Activated T-helper 2 cell treated with anti-CD3 and anti-CD28 coated beads, Interferon-gamma antibody, Interleukin-2, Interleukin-4, amounts not matched to agents 10 μg/mL and 5 μg/mL and 100 μg/mL, durations not matched to agents 14 hours and 24 hours and 36 hours (primary cell): Measurements from ENCODE around the gene FAM111B. TPM values are rescaled to one million over a fixed set of nuclear protein-coding genes. Genes with fewer than 3 reads are reported as not detected.
"Not testable (repeated sequence)": the region's sequence is repeated elsewhere in the genome, so short reads cannot be mapped to it uniquely, and the experiment has no call there.

Source experiments
- DNase-seq: peaks from one replicate; pipeline ENCODE4 v3.0.0; 2021; ENCODE audit warnings: low spot score
- H3K27ac Mint-ChIP-seq: one replicate; pipeline ENCODE4 v1.8.0; 2021; ENCODE audit warnings: mixed read lengths
- H3K27me3 Mint-ChIP-seq: one replicate; pipeline ENCODE4 v1.8.0; 2021; ENCODE audit warnings: low read depth, mixed read lengths
- H3K36me3 Mint-ChIP-seq: one replicate; pipeline ENCODE4 v1.8.0; 2021; ENCODE audit warnings: low read depth, mixed read lengths
- H3K4me1 Mint-ChIP-seq: one replicate; pipeline ENCODE4 v1.8.0; 2021; ENCODE audit warnings: low read depth, mixed read lengths
- H3K4me3 Mint-ChIP-seq: one replicate; pipeline ENCODE4 v1.8.0; 2021; ENCODE audit warnings: low read depth, mild to moderate bottlenecking, moderate library complexity, mixed read lengths
- H3K9me3 Mint-ChIP-seq: one replicate; pipeline ENCODE4 v1.8.0; 2021; ENCODE audit warnings: mixed read lengths
- intact Hi-C: fragments of 100-400 bp; cut with micrococcal nuclease; formaldehyde crosslinking; loops from one replicate; pipeline ENCODE4 v1.15.1; 2023
- total RNA-seq: library from RNA; stranded (reverse); gene quantifications from 2 replicates; pipeline ENCODE4 v1.2.3, GENCODE V29; 2022

FAM111B gene, protein sequence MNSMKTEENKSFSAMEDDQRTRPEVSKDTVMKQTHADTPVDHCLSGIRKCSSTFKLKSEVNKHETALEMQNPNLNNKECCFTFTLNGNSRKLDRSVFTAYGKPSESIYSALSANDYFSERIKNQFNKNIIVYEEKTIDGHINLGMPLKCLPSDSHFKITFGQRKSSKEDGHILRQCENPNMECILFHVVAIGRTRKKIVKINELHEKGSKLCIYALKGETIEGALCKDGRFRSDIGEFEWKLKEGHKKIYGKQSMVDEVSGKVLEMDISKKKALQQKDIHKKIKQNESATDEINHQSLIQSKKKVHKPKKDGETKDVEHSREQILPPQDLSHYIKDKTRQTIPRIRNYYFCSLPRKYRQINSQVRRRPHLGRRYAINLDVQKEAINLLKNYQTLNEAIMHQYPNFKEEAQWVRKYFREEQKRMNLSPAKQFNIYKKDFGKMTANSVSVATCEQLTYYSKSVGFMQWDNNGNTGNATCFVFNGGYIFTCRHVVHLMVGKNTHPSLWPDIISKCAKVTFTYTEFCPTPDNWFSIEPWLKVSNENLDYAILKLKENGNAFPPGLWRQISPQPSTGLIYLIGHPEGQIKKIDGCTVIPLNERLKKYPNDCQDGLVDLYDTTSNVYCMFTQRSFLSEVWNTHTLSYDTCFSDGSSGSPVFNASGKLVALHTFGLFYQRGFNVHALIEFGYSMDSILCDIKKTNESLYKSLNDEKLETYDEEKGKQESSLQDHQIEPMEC
- 57.6 and 59.4 TPM in 2 replicates for total RNA-seq

DNA sequence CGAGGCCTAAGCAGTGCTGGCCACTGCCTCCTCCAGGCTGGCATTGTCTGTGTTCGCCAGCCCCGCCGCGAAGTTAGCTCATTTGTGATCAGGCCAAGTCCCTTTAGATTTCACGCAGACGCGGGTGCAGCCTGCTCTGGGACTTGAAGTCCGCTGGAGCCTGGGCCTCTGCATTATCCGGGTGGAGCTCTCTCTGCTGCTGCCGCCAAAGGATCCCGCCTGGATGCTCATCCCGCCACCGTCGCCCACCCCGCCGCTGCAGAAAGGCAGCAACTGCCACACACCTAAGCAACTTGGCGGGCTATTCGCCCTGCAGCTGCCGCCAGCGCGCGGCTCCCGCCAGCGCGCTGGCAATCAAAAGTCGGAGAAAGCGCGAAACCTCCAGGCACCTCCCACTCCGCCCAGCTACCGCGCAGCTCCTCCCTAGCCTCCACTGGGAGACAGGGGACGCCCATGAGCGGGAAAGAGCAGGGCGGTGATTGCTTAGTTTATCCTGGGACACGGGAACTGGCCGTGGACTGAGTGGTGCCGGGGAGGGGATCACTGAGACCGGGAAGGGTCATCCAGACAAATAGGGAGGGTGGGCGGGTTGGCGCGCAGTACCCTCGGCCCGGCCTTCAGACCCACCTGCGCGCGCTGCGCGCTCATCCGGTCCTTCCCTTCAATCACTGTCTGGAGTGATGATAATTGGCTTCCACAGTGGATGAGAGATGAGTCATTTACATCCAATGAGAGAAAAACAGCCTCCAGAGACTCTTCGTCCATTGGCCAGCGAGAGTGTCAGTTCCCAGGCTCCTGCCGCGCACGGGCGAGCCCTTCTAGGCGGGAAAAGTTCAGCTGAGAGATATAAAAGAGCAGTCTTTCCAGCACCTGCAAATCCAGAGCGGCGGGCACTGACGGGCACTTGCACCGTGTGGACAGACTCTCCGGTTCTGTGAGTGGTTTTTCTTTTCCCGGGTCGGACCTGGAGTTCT is at the start of gene FAM111B:
Gene FAM111B (plus strand): TSS at position 875 of the 974 bp plus-strand sequence. CDS start 2,389 bp downstream, outside the sequence.
- no peaks in the 10 kb centered on the region for H3K27me3 Mint-ChIP-seq
- intact Hi-C loops = loop anchor here (1.0 to 5.0 kb wide), 3 partner anchors 36 to 528 kb away; partner anchors contain the start of genes FAM111A and ZFP91
- H3K9me3 Mint-ChIP-seq = no peaks in the 10 kb centered on the region
- H3K4me1 Mint-ChIP-seq = peaks cover 66% of the 10 kb centered on the region
- peaks cover 47% of the 10 kb centered on the region for H3K36me3 Mint-ChIP-seq
- H3K27ac Mint-ChIP-seq = peak within 1 kb of the TSS; percentile 51
- DNase-seq = peak; percentile 79
- H3K4me3 Mint-ChIP-seq = peak within 1 kb of the TSS; percentile 93

DNA sequence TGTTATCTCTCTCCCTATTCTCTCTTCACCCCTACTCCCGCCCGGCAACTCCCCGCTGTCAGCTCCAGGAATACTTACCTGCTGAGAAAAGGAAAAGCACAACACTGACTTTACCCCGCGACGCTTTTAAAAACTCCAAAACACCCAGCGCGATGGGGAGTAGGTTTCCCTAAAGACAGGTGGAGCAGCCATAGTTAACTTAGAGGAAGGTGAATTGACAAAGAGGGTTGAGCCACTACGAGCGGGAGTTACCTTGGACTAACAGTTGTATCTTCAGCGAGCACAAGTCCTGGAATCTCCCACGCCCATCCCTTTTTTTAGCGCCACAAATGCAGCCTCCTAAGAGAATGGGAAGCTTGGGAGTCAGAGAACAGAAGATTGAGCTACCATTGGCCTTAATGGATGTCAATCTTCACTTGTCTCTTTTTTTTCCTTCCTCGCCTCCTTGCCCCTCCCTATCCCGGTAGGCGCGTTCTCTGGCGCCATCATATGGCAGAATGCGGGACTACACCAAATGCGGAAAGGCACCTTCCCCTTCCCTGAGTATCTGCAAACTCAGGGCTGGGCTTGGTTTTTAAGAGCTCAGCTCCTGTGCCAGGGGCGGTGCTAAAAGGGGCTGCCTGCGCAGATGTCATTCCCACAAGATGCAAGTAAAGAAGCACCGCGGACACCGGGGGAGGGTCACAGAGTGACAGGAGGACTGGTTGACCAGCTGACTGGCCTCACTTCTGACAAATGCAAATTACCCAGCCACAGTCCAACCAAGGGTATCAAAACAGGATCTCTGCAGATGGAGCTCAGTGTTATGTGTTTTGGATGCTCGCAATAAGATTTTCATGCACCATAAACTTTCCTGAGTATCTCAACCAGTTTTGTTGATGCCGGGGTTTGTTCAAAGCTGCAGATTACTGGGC is 48.7 kb upstream of the FAM111B start:
- not testable (repeated sequence) for H3K36me3 Mint-ChIP-seq, H3K9me3 Mint-ChIP-seq, H3K27ac Mint-ChIP-seq, H3K4me1 Mint-ChIP-seq
- intact Hi-C loops = loop anchor here (5.0 kb wide), 1 partner anchor 49 kb away; the partner anchor contains the start of gene FAM111B
- Mint-ChIP-seq H3K4me3 (peak overlapping the region; percentile 74), H3K27me3 (peaks cover 31% of the 10 kb centered on the region)
- DNase-seq = peak; percentile 77

DNA sequence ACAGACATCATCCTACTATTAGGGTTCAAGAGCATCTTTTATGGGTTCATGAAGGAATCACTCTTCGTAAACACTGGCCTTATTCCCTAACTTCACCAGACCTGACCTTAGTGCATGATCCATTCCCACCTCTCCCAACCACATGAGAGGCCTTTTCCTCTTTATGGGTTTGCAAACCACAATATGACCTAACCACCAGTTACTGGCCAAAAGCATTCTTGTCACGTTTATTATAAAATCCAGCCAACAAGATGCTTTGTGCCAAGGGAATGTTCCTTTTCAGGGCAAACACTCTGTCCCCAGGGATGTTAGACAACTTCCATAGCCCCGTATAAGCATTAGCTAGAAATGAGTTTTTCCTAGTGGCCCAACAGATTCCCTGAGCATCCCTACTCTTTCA is 46.9 kb upstream of the FAM111B start:
- H3K4me1 Mint-ChIP-seq, H3K9me3 Mint-ChIP-seq, H3K36me3 Mint-ChIP-seq, H3K4me3 Mint-ChIP-seq, DNase-seq, H3K27ac Mint-ChIP-seq, intact Hi-C loops: not testable (repeated sequence)
- H3K27me3 Mint-ChIP-seq = peaks cover 38% of the 10 kb centered on the region

DNA sequence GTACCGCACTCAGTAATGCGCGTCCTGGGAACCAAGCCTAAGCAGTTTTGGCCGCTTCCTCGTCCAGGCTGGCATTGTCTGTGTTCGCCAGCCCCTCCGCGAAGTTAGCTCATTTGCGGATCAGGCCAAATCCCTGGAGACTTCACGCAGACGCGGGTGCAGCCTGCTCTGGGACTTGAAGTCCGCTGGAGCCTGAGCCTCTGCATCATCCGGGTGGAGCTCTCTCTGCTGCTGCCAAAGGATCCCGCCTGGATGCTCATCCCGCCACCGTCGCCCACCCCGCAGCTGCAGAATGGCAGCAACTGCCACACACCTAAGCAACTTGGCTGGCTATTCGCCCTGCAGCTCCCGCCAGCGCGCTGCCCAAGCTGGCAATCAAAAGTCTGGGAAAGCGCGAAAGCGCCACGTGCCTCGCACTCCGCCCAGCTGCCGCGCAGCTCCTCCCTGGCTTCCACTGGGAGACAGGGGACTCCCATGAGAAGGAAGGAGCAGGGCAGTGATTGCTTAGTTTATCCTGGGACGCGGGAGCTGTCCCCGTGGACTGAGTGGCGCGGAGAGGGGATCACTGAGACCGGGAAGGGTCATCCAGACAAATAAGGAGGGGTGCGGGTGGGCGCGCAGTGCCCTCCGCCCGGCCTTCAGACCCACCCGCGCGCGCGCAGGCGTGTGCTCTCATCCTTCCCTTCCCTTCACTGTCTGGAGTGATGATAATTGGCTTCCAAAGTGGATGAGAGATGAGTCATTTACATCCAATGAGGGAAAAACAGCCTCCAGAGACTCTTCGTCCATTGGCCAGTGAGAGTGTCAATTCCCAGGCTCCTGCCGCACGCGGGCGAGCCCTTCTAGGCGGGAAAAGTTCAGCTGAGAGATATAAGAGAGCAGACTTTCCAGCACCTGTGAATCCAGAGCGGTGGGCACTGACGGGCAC is 44.2 kb upstream of the FAM111B start:
- Mint-ChIP-seq H3K4me3 (no peak overlapping the region), H3K27me3 (peaks cover 34% of the 10 kb centered on the region), H3K4me1 (peaks cover 7% of the 10 kb centered on the region), H3K36me3 (no peaks in the 10 kb centered on the region), H3K27ac (no peak overlapping the region), H3K9me3 (no peaks in the 10 kb centered on the region)
- DNase-seq = no peak
- intact Hi-C loops = no loop called here

DNA sequence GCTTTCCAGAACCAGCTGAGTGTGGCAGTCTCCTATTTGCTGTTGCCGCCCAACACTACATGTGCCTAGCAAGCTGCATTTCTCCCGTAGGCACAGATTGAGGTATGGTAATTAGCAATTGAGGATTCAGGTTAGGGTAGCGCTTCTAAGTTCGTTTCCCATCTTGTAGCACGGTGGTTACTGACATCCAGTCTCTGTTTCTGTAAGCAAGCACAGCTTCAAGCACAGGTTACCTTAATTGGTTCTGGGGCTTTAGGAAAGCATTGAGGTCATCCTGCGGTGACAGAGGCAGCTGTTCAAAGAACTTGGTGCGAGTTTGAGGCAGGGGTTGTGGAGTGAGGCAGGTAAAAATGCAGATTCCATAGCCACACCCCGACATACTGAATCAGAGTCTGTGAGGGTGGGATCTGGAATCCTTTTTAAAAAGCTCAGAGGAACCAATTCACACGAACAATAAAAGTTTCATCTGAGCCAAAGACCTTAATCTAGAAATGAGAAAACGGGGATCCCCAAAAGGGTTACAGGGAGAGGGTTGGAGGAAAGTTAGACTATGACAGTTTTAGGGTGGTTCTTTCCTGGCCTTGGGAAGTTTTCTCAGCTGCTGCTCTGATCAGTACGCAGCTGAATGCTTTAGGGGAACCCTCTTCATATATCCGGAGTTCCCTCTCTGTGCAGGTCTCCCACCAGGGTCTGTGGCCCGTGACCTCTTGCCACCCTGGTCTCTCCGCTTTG is 42.9 kb upstream of the FAM111B start:
- H3K27ac Mint-ChIP-seq, DNase-seq, H3K4me3 Mint-ChIP-seq, H3K4me1 Mint-ChIP-seq, intact Hi-C loops, H3K9me3 Mint-ChIP-seq, H3K36me3 Mint-ChIP-seq: not testable (repeated sequence)
- H3K27me3 Mint-ChIP-seq = peaks cover 36% of the 10 kb centered on the region

DNA sequence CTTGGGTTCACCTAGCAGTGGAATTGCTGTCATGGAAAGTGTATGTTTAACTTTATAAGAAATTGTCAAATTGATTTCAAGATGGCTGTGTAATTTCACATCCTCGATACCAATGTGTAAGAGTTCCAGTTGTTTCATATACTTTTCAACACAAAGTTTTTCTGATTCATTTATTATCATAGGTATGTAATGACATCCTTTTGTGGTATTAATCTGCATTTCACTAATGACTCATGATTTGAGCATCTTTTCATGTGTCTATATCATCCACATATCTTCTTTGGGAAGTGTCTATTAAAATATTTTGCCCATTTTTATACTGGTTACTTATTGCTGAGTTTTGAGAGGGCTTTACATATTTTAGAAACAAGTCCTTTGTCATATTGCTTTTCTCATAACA is 38.0 kb upstream of the FAM111B start:
- H3K27ac Mint-ChIP-seq = no peak overlapping the region
- intact Hi-C loops = no loop called here
- no peaks in the 10 kb centered on the region for H3K9me3 Mint-ChIP-seq
- peaks cover 40% of the 10 kb centered on the region for H3K27me3 Mint-ChIP-seq
- H3K4me3 Mint-ChIP-seq = no peak overlapping the region
- no peaks in the 10 kb centered on the region for H3K4me1 Mint-ChIP-seq
- no peak for DNase-seq
- no peaks in the 10 kb centered on the region for H3K36me3 Mint-ChIP-seq

DNA sequence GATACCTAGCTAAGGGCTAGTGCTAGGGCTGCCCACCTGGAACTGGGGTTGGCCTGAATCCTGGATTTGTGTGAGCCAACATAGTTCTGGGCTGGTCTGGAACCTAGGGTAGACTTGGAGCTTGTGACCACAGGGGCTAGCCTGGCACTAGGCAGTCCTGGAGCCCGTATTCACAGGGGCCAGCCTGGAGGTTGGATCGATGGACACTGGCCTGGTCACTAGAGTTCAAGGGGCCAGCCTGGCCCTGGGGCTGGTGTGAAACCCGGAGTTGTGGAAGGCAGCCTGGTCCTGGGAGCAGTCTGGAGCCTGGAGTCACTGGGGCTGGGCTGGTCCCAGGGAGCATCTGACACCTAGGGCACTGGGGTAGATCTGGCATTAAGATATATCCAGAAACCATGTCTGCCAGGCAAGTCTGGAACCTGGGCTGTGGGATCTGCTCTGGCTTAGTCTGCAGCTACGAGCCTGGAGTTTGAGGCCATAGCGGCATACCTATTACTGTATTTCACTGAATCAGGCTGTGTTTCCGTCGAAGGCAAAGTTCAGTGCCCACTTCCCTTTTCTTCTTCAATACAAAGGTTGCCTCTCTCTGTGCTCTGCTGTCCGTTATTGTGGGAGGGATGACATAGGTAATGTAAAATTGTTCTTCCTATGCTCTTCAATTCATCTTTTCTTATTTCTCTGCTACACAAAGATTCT is 30.0 kb upstream of the FAM111B start:
- H3K27me3 Mint-ChIP-seq = peaks cover 29% of the 10 kb centered on the region
- intact Hi-C loops = no loop called here
- no peak for DNase-seq
- no peaks in the 10 kb centered on the region for H3K4me1 Mint-ChIP-seq
- H3K27ac Mint-ChIP-seq = no peak overlapping the region
- H3K4me3 Mint-ChIP-seq = no peak overlapping the region
- H3K9me3 Mint-ChIP-seq = no peaks in the 10 kb centered on the region
- H3K36me3 Mint-ChIP-seq = no peaks in the 10 kb centered on the region

DNA sequence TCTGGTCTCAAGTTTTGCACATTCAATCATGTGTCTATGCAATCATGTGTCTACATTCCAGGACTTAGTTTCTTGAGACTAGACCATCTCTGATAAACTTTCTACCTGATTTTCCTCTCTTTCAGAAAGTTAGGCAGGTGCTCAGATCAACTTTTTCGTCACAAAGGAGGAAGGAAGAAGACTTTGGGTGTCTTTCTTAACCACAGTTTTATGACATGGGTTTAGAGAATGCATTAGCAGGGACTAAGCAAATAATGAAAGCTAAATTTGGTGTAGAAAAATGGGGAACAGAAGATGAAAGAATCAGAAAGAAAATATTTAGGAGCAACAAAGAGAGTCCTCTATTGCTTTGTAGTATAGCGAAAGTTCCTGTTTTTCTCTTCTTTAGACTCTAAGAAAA is 28.6 kb upstream of the FAM111B start:
- intact Hi-C loops = no loop called here
- no peak for DNase-seq
- Mint-ChIP-seq H3K9me3 (no peaks in the 10 kb centered on the region), H3K4me1 (no peaks in the 10 kb centered on the region), H3K4me3 (no peak overlapping the region), H3K36me3 (no peaks in the 10 kb centered on the region), H3K27me3 (peaks cover 17% of the 10 kb centered on the region), H3K27ac (no peak overlapping the region)

- no peak for DNase-seq
- Mint-ChIP-seq H3K36me3 (no peaks in the 10 kb centered on the region), H3K27me3 (peaks cover 20% of the 10 kb centered on the region), H3K9me3 (no peaks in the 10 kb centered on the region), H3K27ac (no peak overlapping the region), H3K4me3 (no peak overlapping the region), H3K4me1 (no peaks in the 10 kb centered on the region)
- intact Hi-C loops = no loop called here
Observed at GRCh38 chr11:59079086-59079485, 28.0 kb upstream of the FAM111B start.

- intact Hi-C loops, DNase-seq, H3K4me3 Mint-ChIP-seq, H3K36me3 Mint-ChIP-seq, H3K4me1 Mint-ChIP-seq, H3K9me3 Mint-ChIP-seq, H3K27ac Mint-ChIP-seq: not testable (repeated sequence)
- H3K27me3 Mint-ChIP-seq = peaks cover 13% of the 10 kb centered on the region
Observed at GRCh38 chr11:59080421-59080820, 26.6 kb upstream of the FAM111B start.
